ENCODE data around the gene COL15A1. TPM values are rescaled to one million over a fixed set of nuclear protein-coding genes. Genes with fewer than 3 reads are reported as not detected.

COL15A1 gene
- total RNA-seq, 1 experiment from 2014 or later, result 0.10 TPM

- Histone ChIP-seq H3K27me3 (ENCODE audit: control insufficient read depth, insufficient read depth, low read length) (no peaks in the 10 kb centered on the region), H3K27ac (ENCODE audit: low read length) (no peak overlapping the region), H3K4me3 (ENCODE audit: low read depth in 2 of 2, low read length in 2 of 2) (no peak overlapping the region), H3K4me1 (ENCODE audit: control insufficient read depth, insufficient read depth, low read length) (no peaks in the 10 kb centered on the region), H3K36me3 (ENCODE audit: control insufficient read depth, insufficient read depth, low read length) (no peaks in the 10 kb centered on the region; the same call in 1 of the 2 replicates), H3K9me3 (ENCODE audit: control insufficient read depth, insufficient read depth, low read depth, low read length) (no peaks in the 10 kb centered on the region)
- TF ChIP-seq POLR2AphosphoS5 (IDR thresholded peaks at IDR 0.05; ENCODE audit: low read depth, low read length) (no peak), SIN3A (IDR thresholded peaks at IDR 0.05; ENCODE audit: borderline replicate concordance, insufficient read depth, low read depth, low read length) (no peak), TCF7L2 (IDR thresholded peaks at IDR 0.05; ENCODE audit: low read depth, low read length) (no peak)
- TF ChIP-seq, protein P1, sequence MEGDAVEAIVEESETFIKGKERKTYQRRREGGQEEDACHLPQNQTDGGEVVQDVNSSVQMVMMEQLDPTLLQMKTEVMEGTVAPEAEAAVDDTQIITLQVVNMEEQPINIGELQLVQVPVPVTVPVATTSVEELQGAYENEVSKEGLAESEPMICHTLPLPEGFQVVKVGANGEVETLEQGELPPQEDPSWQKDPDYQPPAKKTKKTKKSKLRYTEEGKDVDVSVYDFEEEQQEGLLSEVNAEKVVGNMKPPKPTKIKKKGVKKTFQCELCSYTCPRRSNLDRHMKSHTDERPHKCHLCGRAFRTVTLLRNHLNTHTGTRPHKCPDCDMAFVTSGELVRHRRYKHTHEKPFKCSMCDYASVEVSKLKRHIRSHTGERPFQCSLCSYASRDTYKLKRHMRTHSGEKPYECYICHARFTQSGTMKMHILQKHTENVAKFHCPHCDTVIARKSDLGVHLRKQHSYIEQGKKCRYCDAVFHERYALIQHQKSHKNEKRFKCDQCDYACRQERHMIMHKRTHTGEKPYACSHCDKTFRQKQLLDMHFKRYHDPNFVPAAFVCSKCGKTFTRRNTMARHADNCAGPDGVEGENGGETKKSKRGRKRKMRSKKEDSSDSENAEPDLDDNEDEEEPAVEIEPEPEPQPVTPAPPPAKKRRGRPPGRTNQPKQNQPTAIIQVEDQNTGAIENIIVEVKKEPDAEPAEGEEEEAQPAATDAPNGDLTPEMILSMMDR (IDR thresholded peaks at IDR 0.05), result no peak
- TF ChIP-seq, protein P2, sequence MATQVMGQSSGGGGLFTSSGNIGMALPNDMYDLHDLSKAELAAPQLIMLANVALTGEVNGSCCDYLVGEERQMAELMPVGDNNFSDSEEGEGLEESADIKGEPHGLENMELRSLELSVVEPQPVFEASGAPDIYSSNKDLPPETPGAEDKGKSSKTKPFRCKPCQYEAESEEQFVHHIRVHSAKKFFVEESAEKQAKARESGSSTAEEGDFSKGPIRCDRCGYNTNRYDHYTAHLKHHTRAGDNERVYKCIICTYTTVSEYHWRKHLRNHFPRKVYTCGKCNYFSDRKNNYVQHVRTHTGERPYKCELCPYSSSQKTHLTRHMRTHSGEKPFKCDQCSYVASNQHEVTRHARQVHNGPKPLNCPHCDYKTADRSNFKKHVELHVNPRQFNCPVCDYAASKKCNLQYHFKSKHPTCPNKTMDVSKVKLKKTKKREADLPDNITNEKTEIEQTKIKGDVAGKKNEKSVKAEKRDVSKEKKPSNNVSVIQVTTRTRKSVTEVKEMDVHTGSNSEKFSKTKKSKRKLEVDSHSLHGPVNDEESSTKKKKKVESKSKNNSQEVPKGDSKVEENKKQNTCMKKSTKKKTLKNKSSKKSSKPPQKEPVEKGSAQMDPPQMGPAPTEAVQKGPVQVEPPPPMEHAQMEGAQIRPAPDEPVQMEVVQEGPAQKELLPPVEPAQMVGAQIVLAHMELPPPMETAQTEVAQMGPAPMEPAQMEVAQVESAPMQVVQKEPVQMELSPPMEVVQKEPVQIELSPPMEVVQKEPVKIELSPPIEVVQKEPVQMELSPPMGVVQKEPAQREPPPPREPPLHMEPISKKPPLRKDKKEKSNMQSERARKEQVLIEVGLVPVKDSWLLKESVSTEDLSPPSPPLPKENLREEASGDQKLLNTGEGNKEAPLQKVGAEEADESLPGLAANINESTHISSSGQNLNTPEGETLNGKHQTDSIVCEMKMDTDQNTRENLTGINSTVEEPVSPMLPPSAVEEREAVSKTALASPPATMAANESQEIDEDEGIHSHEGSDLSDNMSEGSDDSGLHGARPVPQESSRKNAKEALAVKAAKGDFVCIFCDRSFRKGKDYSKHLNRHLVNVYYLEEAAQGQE (IDR thresholded peaks at IDR 0.05; ENCODE audit: insufficient read depth in 1 of 2, low read depth in 2 of 2, low read length in 1 of 2), result no peak
- ATAC-seq (no peak), DNase-seq (ENCODE audit: low read depth, low spot score) (no peak)
- POLR2A ChIA-PET, result no interaction called here
- CTCF ChIA-PET, result no interaction called here
- in situ Hi-C loops (cut with HindIII; ENCODE audit: low pct_unique_long_range_greater_than_20kb, low sequenced_read_pairs), result no loop called here
- BruUV-seq (replicated peaks), result no TSS peak
- intact Hi-C loops (cut with micrococcal nuclease; ENCODE audit: unreplicated experiment), result no loop called here
Measured at GRCh38 chr9:98903961-98904411, 39.7 kb upstream of the COL15A1 start.

DNA sequence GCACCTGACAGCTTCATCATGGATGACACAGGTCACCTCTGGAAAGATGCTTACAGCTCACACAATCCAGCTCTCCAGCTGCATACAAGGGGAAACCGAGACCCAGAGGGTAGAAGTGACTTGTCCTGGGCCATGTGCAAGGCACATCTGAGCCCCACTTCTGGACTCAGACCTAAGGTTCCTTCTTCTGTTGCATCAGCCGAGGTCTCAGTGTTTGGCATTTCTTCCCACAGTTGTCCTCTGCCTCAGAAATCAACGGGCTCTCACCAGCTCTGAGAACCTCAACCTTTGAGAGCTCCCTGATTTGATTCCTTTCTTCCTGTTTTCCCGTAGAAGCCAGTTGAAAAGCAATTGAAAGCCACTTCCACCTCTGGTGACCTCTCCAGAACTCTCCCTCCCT, 38.7 kb upstream of the COL15A1 start:
- ChIA-PET CTCF (no interaction called here), POLR2A (no interaction called here)
- Histone ChIP-seq H3K4me1 (ENCODE audit: control insufficient read depth, insufficient read depth, low read length) (no peaks in the 10 kb centered on the region), H3K4me3 (ENCODE audit: low read depth in 2 of 2, low read length in 2 of 2) (no peak overlapping the region), H3K27ac (ENCODE audit: low read length) (no peak overlapping the region), H3K9me3 (ENCODE audit: control insufficient read depth, insufficient read depth, low read depth, low read length) (no peaks in the 10 kb centered on the region), H3K27me3 (ENCODE audit: control insufficient read depth, insufficient read depth, low read length) (no peaks in the 10 kb centered on the region), H3K36me3 (ENCODE audit: control insufficient read depth, insufficient read depth, low read length) (no peaks in the 10 kb centered on the region)
- TF ChIP-seq, protein P1 (IDR thresholded peaks at IDR 0.05), result no peak
- no peak for TF ChIP-seq SIN3A (IDR thresholded peaks at IDR 0.05; ENCODE audit: borderline replicate concordance, insufficient read depth, low read depth, low read length)
- TF ChIP-seq POLR2AphosphoS5 (IDR thresholded peaks at IDR 0.05; ENCODE audit: low read depth, low read length), result no peak
- no peak for TF ChIP-seq TCF7L2 (IDR thresholded peaks at IDR 0.05; ENCODE audit: low read depth, low read length)
- TF ChIP-seq, protein P2 (IDR thresholded peaks at IDR 0.05; ENCODE audit: insufficient read depth in 1 of 2, low read depth in 2 of 2, low read length in 1 of 2), result no peak
- BruUV-seq (replicated peaks), result no TSS peak
- intact Hi-C loops (cut with micrococcal nuclease; ENCODE audit: unreplicated experiment), result no loop called here
- in situ Hi-C loops (cut with HindIII; ENCODE audit: low pct_unique_long_range_greater_than_20kb, low sequenced_read_pairs), result no loop called here
- no peak for DNase-seq (ENCODE audit: low read depth, low spot score)
- ATAC-seq, result no peak

All from Panc1 (cell line).